ENCODE measurements around the gene GOLGA8T.
"Not testable (repeated sequence)": the region's sequence is repeated elsewhere in the genome, so short reads cannot be mapped to it uniquely, and the experiment has no call there.

DNA sequence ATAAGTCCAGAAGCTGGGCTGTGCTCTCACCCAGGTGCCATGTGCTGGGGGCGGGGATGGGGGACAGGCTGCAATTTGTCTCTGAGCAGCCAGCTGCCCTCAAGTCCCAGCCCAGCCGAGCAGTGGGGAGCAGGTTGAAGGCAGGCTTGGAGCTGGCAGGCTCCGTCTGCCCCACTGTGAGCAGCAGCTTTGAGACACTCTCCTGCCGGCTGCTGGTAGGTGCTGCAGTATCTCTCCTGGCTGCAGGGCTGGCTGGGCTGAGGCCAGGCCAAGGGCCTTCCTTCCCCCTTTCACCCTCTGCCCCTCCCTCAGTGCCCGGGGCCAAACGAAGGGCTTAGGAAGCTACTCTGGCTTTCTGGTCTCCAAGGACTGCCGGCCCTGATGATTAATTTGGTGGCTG is 50.6 kb downstream of the GOLGA8T start:
- not testable (repeated sequence) for TF ChIP-seq EZH2 (IDR thresholded peaks at IDR 0.05; ENCODE audit: insufficient read depth, low read length)
- TF ChIP-seq, protein P1, sequence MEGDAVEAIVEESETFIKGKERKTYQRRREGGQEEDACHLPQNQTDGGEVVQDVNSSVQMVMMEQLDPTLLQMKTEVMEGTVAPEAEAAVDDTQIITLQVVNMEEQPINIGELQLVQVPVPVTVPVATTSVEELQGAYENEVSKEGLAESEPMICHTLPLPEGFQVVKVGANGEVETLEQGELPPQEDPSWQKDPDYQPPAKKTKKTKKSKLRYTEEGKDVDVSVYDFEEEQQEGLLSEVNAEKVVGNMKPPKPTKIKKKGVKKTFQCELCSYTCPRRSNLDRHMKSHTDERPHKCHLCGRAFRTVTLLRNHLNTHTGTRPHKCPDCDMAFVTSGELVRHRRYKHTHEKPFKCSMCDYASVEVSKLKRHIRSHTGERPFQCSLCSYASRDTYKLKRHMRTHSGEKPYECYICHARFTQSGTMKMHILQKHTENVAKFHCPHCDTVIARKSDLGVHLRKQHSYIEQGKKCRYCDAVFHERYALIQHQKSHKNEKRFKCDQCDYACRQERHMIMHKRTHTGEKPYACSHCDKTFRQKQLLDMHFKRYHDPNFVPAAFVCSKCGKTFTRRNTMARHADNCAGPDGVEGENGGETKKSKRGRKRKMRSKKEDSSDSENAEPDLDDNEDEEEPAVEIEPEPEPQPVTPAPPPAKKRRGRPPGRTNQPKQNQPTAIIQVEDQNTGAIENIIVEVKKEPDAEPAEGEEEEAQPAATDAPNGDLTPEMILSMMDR (IDR thresholded peaks at IDR 0.05; ENCODE audit: insufficient read depth, low read depth, low read length): not testable (repeated sequence)

Data from astrocyte (in vitro differentiated cells and primary cell).